WTC11 (cell line): Measurements from ENCODE around the gene RGS9. TPM values are rescaled to one million over a fixed set of nuclear protein-coding genes. Genes with fewer than 3 reads are reported as not detected.

Experiments used
- ATAC-seq: fragments of 200-7000 bp; cut with Tn5 transposase; 2 replicates; pipeline ENCODE4 v1.10.0; 2021; ENCODE audit warnings: mild to moderate bottlenecking, moderate library complexity
- CTCF ChIA-PET: fragments of 300-600 bp; sonication (Branson Sonifier 250); formaldehyde crosslinking; loops from one replicate; lab custom pipeline; 2021; ENCODE audit warnings: antibody characterized with exemption; lab: Charles Lee
- POLR2A ChIA-PET: fragments of 350-600 bp; sonication (Branson Sonifier 250); formaldehyde crosslinking; loops from one replicate; lab custom pipeline; 2021; ENCODE audit warnings: antibody characterized with exemption; lab: Charles Lee
- DNase-seq: peaks from one replicate; pipeline ENCODE4 v3.0.0; 2021; ENCODE audit warnings: low spot score
- H3K27ac Mint-ChIP-seq: 2 replicates; pipeline ENCODE4 v1.8.0; 2021; ENCODE audit warnings: mixed read lengths
- H3K27me3 Mint-ChIP-seq: 2 replicates; pipeline ENCODE4 v1.8.0; 2021; ENCODE audit warnings: low read depth, mild to moderate bottlenecking, moderate library complexity, mixed read lengths
- H3K36me3 Mint-ChIP-seq: 2 replicates; pipeline ENCODE4 v1.8.0; 2021; ENCODE audit warnings: mixed read lengths
- H3K4me1 Mint-ChIP-seq: 2 replicates; pipeline ENCODE4 v1.8.0; 2022; ENCODE audit warnings: mixed read lengths
- H3K4me3 Mint-ChIP-seq: 2 replicates; pipeline ENCODE4 v1.8.0; 2021; ENCODE audit warnings: mild to moderate bottlenecking, moderate library complexity, mixed read lengths
- H3K9me3 Mint-ChIP-seq: 2 replicates; pipeline ENCODE4 v1.8.0; 2021; ENCODE audit warnings: mixed read lengths
- AFF4 ChIP-seq: sonication (generic); formaldehyde crosslinking; IDR thresholded peaks from 2 replicates; pipeline ENCODE4 v1.8.1; 2023; ENCODE audit warnings: mild to moderate bottlenecking, missing genetic modification reagents, borderline replicate concordance
- ATF3 ChIP-seq: sonication (generic); formaldehyde crosslinking; conservative IDR thresholded peaks from 2 replicates; pipeline ENCODE4 v1.8.1; 2022; ENCODE audit warnings: mild to moderate bottlenecking, missing genetic modification reagents
- CBFB ChIP-seq: sonication (generic); formaldehyde crosslinking; IDR thresholded peaks from 2 replicates; pipeline ENCODE4 v1.8.1; 2022; ENCODE audit warnings: mild to moderate bottlenecking, low read depth, missing genetic modification reagents
- CDX4 ChIP-seq: fragments of 250-450 bp; sonication (Bioruptor Pico); IDR thresholded peaks from 2 replicates; pipeline ENCODE4 v1.9.0; 2021; ENCODE audit warnings: moderate library complexity, mild to moderate bottlenecking, inconsistent platforms, borderline replicate concordance
- CREB1 ChIP-seq: sonication (generic); formaldehyde crosslinking; IDR thresholded peaks from 2 replicates; pipeline ENCODE4 v1.8.0; 2023; ENCODE audit warnings: mild to moderate bottlenecking, missing genetic modification reagents
- E2F5 ChIP-seq: sonication (generic); formaldehyde crosslinking; IDR thresholded peaks from 2 replicates; pipeline ENCODE4 v1.8.1; 2022; ENCODE audit warnings: mild to moderate bottlenecking, moderate library complexity, missing genetic modification reagents
- ESRRA ChIP-seq: sonication (generic); formaldehyde crosslinking; IDR thresholded peaks from 2 replicates; pipeline ENCODE4 v1.8.1; 2022; ENCODE audit warnings: mild to moderate bottlenecking, missing genetic modification reagents, borderline replicate concordance
- FOXP4 ChIP-seq: sonication (generic); formaldehyde crosslinking; IDR thresholded peaks from 2 replicates; pipeline ENCODE4 v1.8.0; 2022; ENCODE audit warnings: mild to moderate bottlenecking, missing genetic modification reagents
- GRHL2 ChIP-seq: fragments of 250-450 bp; sonication (Bioruptor Pico); IDR thresholded peaks from 2 replicates; pipeline ENCODE4 v1.8.0; 2022; ENCODE audit warnings: mild to moderate bottlenecking, moderate library complexity; ENCODE audit not compliant: insufficient replicate concordance, severe bottlenecking
- HMGXB4 ChIP-seq: sonication (generic); formaldehyde crosslinking; IDR thresholded peaks from 2 replicates; pipeline ENCODE4 v1.8.1; 2023; ENCODE audit warnings: mild to moderate bottlenecking, moderate library complexity, missing genetic modification reagents
- MLX ChIP-seq: sonication (generic); formaldehyde crosslinking; IDR thresholded peaks from 2 replicates; pipeline ENCODE4 v1.8.1; 2023; ENCODE audit warnings: mild to moderate bottlenecking, missing genetic modification reagents, moderate library complexity
- NFATC4 ChIP-seq: fragments of 250-450 bp; sonication (Bioruptor Pico); IDR thresholded peaks from 2 replicates; pipeline ENCODE4 v1.9.0; 2021; ENCODE audit warnings: mild to moderate bottlenecking
- SMAD4 ChIP-seq: sonication (generic); formaldehyde crosslinking; IDR thresholded peaks from 2 replicates; pipeline ENCODE4 v1.8.0; 2022; ENCODE audit warnings: mild to moderate bottlenecking, missing genetic modification reagents
- SP1 ChIP-seq: sonication (generic); formaldehyde crosslinking; conservative IDR thresholded peaks from 2 replicates; pipeline ENCODE4 v1.8.1; 2022; ENCODE audit warnings: missing genetic modification reagents
- TEAD4 ChIP-seq: sonication (generic); formaldehyde crosslinking; IDR thresholded peaks from 2 replicates; pipeline ENCODE4 v1.8.0; 2022; ENCODE audit warnings: mild to moderate bottlenecking, missing genetic modification reagents
- TP53 ChIP-seq: sonication (generic); formaldehyde crosslinking; IDR thresholded peaks from 2 replicates; pipeline ENCODE4 v1.8.1; 2023; ENCODE audit warnings: mild to moderate bottlenecking, missing genetic modification reagents
- ZBTB21 ChIP-seq: sonication (generic); formaldehyde crosslinking; IDR thresholded peaks from 2 replicates; pipeline ENCODE4 v1.8.1; 2023; ENCODE audit warnings: mild to moderate bottlenecking, missing genetic modification reagents, borderline replicate concordance
- ZNF423 ChIP-seq: fragments of 250-450 bp; sonication (Bioruptor Pico); IDR thresholded peaks from 2 replicates; pipeline ENCODE4 v2.1.2; 2022; ENCODE audit warnings: mild to moderate bottlenecking, moderate library complexity
- total RNA-seq: library from RNA; stranded (reverse); gene quantifications from 3 replicates; pipeline ENCODE4 v1.2.3, GENCODE V29; 2021

Gene RGS9
- total RNA-seq, 1 experiment from 2014 or later: 11.3 TPM

- peaks cover 5% of the 10 kb centered on the region; the same call in 1 of the 2 replicates for H3K36me3 Mint-ChIP-seq
- no peak overlapping the region for H3K27ac Mint-ChIP-seq
- no peaks in the 10 kb centered on the region for H3K27me3 Mint-ChIP-seq
- no peak overlapping the region for H3K4me3 Mint-ChIP-seq
- CTCF ChIA-PET: interaction anchor here (2.3 kb wide), 1 partner anchor 38 kb away, joined by 10 read pairs; no protein-coding TSS in a partner anchor
- no peak for ATAC-seq
- peaks cover 5% of the 10 kb centered on the region; the same call in 1 of the 2 replicates for H3K4me1 Mint-ChIP-seq
- TF ChIP-seq ATF3 (CRISPR knock-in tag) (no peak), NFATC4 (CRISPR knock-in tag) (no peak), SMAD4 (CRISPR knock-in tag) (no peak), CDX4 (CRISPR knock-in tag) (no peak), ESRRA (CRISPR knock-in tag) (no peak), FOXP4 (CRISPR knock-in tag) (no peak), E2F5 (CRISPR knock-in tag) (no peak), MLX (CRISPR knock-in tag) (no peak), HMGXB4 (no peak), GRHL2 (no peak), AFF4 (CRISPR knock-in tag) (no peak), TEAD4 (CRISPR knock-in tag) (no peak), CREB1 (CRISPR knock-in tag) (no peak), TP53 (CRISPR knock-in tag) (no peak), ZBTB21 (no peak), SP1 (CRISPR knock-in tag) (no peak), ZNF423 (CRISPR knock-in tag) (no peak), CBFB (no peak)
- TF ChIP-seq, all 79 proteins: peak for 0
- DNase-seq: no peak
- POLR2A ChIA-PET: no interaction called here
- H3K9me3 Mint-ChIP-seq: peaks cover 26% of the 10 kb centered on the region
Observed at GRCh38 chr17:65270499-65271253, 133.5 kb downstream of the RGS9 start.
